ENCODE data around the gene SYNJ2. TPM values are rescaled to one million over a fixed set of nuclear protein-coding genes. Genes with fewer than 3 reads are reported as not detected.

Gene SYNJ2
- total and polyA plus RNA-seq, 9 donors = 3.6 to 18.7 (median 9.8) TPM

DNA sequence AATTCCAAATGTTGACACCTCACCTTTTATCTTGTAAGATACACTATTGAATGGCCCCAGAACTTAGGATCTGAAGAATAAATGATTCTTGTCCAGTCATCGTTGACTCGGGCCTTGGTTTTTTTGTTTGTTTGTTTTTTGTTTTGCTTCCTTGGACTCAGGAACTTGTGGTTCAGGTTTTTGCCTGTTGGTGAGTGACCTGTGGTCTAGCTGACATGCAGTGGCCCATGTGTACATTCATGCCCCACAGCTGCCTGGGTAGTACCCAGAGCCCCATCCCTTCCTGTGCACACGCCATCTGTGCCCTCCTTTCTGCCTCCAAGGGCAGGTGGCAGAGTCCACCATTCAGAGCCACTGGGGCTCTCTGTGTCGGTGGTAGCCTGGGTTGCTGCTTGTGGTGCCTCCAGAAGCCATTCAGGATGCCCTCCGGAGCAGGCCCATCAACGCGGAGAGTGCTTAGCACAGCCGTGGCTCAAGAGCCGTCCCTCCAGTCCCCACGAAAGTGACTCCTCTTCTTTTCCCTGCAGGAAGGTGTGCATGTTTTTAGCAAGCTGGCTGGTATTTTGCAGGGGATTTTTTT is 85.9 kb downstream of the SYNJ2 start:
- TF ChIP-seq, protein P1, sequence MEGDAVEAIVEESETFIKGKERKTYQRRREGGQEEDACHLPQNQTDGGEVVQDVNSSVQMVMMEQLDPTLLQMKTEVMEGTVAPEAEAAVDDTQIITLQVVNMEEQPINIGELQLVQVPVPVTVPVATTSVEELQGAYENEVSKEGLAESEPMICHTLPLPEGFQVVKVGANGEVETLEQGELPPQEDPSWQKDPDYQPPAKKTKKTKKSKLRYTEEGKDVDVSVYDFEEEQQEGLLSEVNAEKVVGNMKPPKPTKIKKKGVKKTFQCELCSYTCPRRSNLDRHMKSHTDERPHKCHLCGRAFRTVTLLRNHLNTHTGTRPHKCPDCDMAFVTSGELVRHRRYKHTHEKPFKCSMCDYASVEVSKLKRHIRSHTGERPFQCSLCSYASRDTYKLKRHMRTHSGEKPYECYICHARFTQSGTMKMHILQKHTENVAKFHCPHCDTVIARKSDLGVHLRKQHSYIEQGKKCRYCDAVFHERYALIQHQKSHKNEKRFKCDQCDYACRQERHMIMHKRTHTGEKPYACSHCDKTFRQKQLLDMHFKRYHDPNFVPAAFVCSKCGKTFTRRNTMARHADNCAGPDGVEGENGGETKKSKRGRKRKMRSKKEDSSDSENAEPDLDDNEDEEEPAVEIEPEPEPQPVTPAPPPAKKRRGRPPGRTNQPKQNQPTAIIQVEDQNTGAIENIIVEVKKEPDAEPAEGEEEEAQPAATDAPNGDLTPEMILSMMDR (IDR thresholded peaks at IDR 0.05) = no peak
- TF ChIP-seq EP300 (IDR thresholded peaks at IDR 0.05) (no peak), POLR2A (IDR thresholded peaks at IDR 0.05) (no peak)
- Histone ChIP-seq H3K27me3 (no peaks in the 10 kb centered on the region), H3K9me3 (no peaks in the 10 kb centered on the region), H3K27ac (no peak overlapping the region), H3K4me1 (ENCODE audit: insufficient read depth) (peaks cover 3% of the 10 kb centered on the region), H3K4me3 (no peak overlapping the region), H3K36me3 (no peaks in the 10 kb centered on the region)
- no peak for DNase-seq
- intact Hi-C loops (cut with DNase I) = loop anchor here in 1 of 4 donors (10.0 kb wide), 1 partner anchor 83 kb away; the partner anchor contains the start of gene SYNJ2
- WGBS, 3 donors = 91 to 95% (median 91%) methylated on average over 10 of the region's 10 CpGs

DNA sequence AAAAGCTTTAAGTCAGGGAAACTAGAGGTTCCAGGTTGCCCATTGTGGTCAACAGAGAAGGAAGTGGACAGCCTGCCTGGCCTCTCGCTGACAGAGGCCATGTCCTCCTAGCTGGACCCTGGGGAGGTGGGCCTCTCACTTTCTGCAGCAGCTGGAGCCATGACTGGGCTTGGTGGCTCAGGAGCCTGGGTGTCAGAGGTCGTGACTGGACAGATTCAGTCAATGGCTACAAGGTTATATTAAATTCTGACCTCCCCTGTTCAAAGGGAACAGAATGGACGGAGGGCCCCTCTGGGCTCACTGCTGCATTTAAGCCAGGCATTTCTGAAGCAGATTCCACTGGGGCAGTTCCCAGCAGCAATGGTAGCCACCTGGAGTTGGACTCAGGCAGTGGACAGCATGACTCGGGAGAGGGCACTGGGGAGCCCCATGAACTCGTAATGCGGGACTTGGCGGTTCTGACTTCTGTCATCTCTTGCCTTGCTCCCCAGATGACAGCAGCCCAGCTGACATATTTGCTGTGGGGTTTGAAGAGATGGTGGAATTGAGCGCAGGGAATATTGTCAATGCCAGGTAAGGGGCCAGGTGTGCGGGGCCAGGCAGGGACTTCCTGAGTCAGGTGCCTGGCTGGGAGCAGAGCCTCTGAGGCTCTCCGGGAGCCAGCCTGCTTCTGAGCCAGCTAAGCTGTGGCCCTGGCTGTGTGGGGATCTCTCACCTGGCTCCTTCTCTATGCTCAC is 86.7 kb downstream of the SYNJ2 start:
- no peak for DNase-seq
- Histone ChIP-seq H3K36me3 (no peaks in the 10 kb centered on the region), H3K4me3 (no peak overlapping the region), H3K27me3 (no peaks in the 10 kb centered on the region), H3K9me3 (no peaks in the 10 kb centered on the region), H3K4me1 (ENCODE audit: insufficient read depth) (peaks cover 3% of the 10 kb centered on the region), H3K27ac (no peak overlapping the region)
- 88 to 97% (median 93%) methylated on average over 10 of the region's 10 CpGs for WGBS, 3 donors
- TF ChIP-seq EP300 (IDR thresholded peaks at IDR 0.05) (no peak), POLR2A (IDR thresholded peaks at IDR 0.05) (no peak)
- TF ChIP-seq, protein P1 (IDR thresholded peaks at IDR 0.05) = no peak
- intact Hi-C loops (cut with DNase I) = loop anchor here in 1 of 4 donors (10.0 kb wide), 1 partner anchor 84 kb away; the partner anchor contains the start of gene SYNJ2

DNA sequence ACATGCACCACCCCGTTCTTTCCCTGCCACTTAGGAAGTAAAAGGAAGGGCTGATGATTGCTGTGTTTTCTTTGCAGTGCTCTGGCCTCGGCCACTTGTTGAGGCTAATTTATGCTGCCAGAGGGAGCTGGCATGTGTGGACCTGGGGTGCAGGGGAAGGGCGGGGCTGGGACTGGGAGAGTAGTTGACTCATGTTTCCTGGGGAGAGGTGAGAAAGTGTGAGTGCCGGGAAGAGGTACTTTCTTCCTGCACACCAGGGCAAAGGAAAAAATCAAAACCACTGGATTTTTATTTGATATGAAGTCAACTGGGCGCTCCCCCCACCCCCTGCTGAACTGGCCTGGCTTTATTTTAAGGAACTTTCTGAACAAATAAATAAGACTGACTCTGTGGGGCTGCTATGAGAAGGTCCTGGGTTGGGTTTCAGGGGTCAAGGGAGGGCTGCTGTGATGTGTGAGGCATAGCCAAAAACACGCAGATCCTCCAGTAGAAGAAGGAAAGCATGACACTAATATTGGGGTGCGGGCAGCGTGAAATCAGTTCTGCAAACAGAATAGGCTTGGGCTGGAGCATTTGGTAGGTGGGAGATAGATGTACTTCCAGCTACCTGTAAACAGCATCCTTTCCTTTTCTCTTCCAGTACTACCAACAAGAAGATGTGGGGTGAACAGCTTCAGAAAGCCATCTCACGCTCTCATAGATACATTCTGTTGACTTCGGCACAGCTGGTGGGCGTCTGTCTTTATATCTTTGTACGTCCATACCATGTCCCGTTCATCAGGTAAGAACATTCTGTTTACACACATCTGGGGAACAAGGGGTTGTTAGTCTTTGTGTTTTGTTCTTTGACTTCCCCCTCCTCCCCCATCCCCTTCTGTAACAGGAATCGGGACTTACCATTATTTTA is 87.5 kb downstream of the SYNJ2 start:
- H3K9me3 ChIP-seq = no peaks in the 10 kb centered on the region
- H3K4me3 ChIP-seq = no peak overlapping the region
- TF ChIP-seq, protein P1 (IDR thresholded peaks at IDR 0.05) = no peak
- TF ChIP-seq EP300 (IDR thresholded peaks at IDR 0.05) (no peak), POLR2A (IDR thresholded peaks at IDR 0.05) (no peak)
- H3K36me3 ChIP-seq = no peaks in the 10 kb centered on the region
- intact Hi-C loops (cut with DNase I) = loop anchor here in 1 of 4 donors (10.0 kb wide), 1 partner anchor 84 kb away; the partner anchor contains the start of gene SYNJ2
- no peaks in the 10 kb centered on the region for H3K27me3 ChIP-seq
- H3K27ac ChIP-seq = no peak overlapping the region
- DNase-seq = peak in 1 of 5 donors; percentile 32
- peaks cover 7% of the 10 kb centered on the region for H3K4me1 ChIP-seq (ENCODE audit: insufficient read depth)
- WGBS, 3 donors = 79 to 82% (median 80%) methylated on average over 14 of the region's 14 CpGs

DNA sequence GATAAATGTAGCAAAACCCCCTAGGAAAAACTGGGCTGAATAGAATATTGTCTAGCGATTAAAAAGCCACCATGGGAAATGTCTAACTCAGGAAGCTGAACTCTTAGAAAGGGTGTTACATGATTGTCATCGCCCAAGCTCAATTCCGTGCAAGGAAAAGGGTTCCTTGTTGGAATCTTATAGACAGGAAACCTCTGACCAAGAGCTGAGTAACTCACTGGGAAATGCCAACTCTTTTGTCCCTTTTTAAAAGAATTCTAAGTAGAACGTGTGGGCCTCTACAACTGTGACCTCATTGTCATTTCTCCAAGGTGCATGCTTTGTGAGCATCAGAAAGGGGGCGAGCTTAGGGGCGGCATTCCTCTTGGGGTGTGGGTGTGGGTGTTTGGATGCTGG is 88.1 kb downstream of the SYNJ2 start:
- intact Hi-C loops (cut with DNase I) = loop anchor here in 3 of 4 donors (5.0 to 10.0 kb wide), 4 partner anchors 85 to 315 kb away; partner anchors contain the start of gene SYNJ2 (in 3 of the 3)

More for the DNA sequence above, 88.1 kb downstream of the SYNJ2 start:
- no peak for DNase-seq
- H3K4me3 ChIP-seq = no peak overlapping the region
- TF ChIP-seq POLR2A (IDR thresholded peaks at IDR 0.05) (no peak), EP300 (IDR thresholded peaks at IDR 0.05) (no peak)
- TF ChIP-seq, protein P1 (IDR thresholded peaks at IDR 0.05) = no peak
- H3K4me1 ChIP-seq (ENCODE audit: insufficient read depth) = peaks cover 7% of the 10 kb centered on the region
- H3K27ac ChIP-seq = no peak overlapping the region
- H3K36me3 ChIP-seq = no peaks in the 10 kb centered on the region
- H3K27me3 ChIP-seq = no peaks in the 10 kb centered on the region
- no peaks in the 10 kb centered on the region for H3K9me3 ChIP-seq
- 88 to 89% (median 89%) methylated on average over 6 of the region's 6 CpGs for WGBS, 3 donors
